GM18951 (cell line): ENCODE results near the gene KLHL2.

Experiments
- POLR2A ChIP-seq: IDR thresholded peaks from 4 replicates; pipeline ENCODE4 v1.6.1; 2011; ENCODE audit warnings: mild to moderate bottlenecking; ENCODE audit not compliant: insufficient read length, insufficient read depth; ENCODE audit errors: extremely low read depth
- in situ Hi-C: fragments of 300-500 bp; cut with MboI; formaldehyde crosslinking; loops from one replicate; pipeline ENCODE4 v1.12.0; 2022; ENCODE audit warnings: low sequenced_read_pairs, mixed read lengths, inconsistent platforms; ENCODE audit not compliant: unreplicated experiment

KLHL2 gene

GRCh38 chr4:165288226-165288625, 80.9 kb downstream of the KLHL2 start:
- in situ Hi-C loops = no loop called here
- no peak for TF ChIP-seq POLR2A

GRCh38 chr4:165288639-165289422, 81.5 kb downstream of the KLHL2 start:
- in situ Hi-C loops = no loop called here
- no peak for TF ChIP-seq POLR2A

- no peak for TF ChIP-seq POLR2A
- in situ Hi-C loops = no loop called here
Measured at GRCh38 chr4:165289423-165289785, 82.0 kb downstream of the KLHL2 start.

- in situ Hi-C loops = no loop called here
- no peak for TF ChIP-seq POLR2A
Measured at GRCh38 chr4:165293061-165293460, 85.7 kb downstream of the KLHL2 start.

GRCh38 chr4:165293927-165294649, 86.7 kb downstream of the KLHL2 start:
- no peak for TF ChIP-seq POLR2A
- in situ Hi-C loops = no loop called here

GRCh38 chr4:165294907-165295306, 87.5 kb downstream of the KLHL2 start:
- in situ Hi-C loops = no loop called here
- TF ChIP-seq POLR2A = no peak

GRCh38 chr4:165297626-165298025, 90.3 kb downstream of the KLHL2 start:
- in situ Hi-C loops = no loop called here

GRCh38 chr4:165299399-165300060, 92.2 kb downstream of the KLHL2 start:
- in situ Hi-C loops = no loop called here
- no peak for TF ChIP-seq POLR2A

More at GRCh38 chr4:165297626-165298025, 90.3 kb downstream of the KLHL2 start:
- TF ChIP-seq POLR2A = no peak

GRCh38 chr4:165301833-165302232, 94.5 kb downstream of the KLHL2 start:
- in situ Hi-C loops = no loop called here
- TF ChIP-seq POLR2A = no peak

- in situ Hi-C loops = no loop called here
- no peak for TF ChIP-seq POLR2A
Measured at GRCh38 chr4:165302658-165303057, 95.3 kb downstream of the KLHL2 start.

GRCh38 chr4:165308166-165308565, 100.8 kb downstream of the KLHL2 start:
- in situ Hi-C loops = no loop called here
- TF ChIP-seq POLR2A = no peak

GRCh38 chr4:165308606-165309005, 101.2 kb downstream of the KLHL2 start:
- no peak for TF ChIP-seq POLR2A
- in situ Hi-C loops = no loop called here

- TF ChIP-seq POLR2A = no peak
- in situ Hi-C loops = no loop called here
Measured at GRCh38 chr4:165309456-165309855, 102.1 kb downstream of the KLHL2 start.

- in situ Hi-C loops = no loop called here
- no peak for TF ChIP-seq POLR2A
Measured at GRCh38 chr4:165312506-165312905, 105.1 kb downstream of the KLHL2 start.

GRCh38 chr4:165319030-165319429, 111.7 kb downstream of the KLHL2 start:
- TF ChIP-seq POLR2A = no peak
- in situ Hi-C loops = no loop called here
